IMR-90 (cell line): ENCODE measurements around the gene SLC23A3. TPM values are rescaled to one million over a fixed set of nuclear protein-coding genes. Genes with fewer than 3 reads are reported as not detected.

Experiments used
- ATAC-seq: fragments of 200-7000 bp; cut with Tn5 transposase; 2 replicates; pipeline ENCODE4 v1.9.1; 2020; ENCODE audit warnings: low read depth, mild to moderate bottlenecking, moderate library complexity
- BruUV-seq: library from RNA; stranded (reverse); fragments of 400-500 nt; replicated peaks from 2 replicates; lab custom pipeline; 2021; lab: Mats Ljungman, UMichigan
- CTCF ChIA-PET: fragments of 300-600 bp; formaldehyde crosslinking; extraction: SDS; loops from one replicate; lab custom pipeline; 2021; ENCODE audit warnings: antibody characterized with exemption; lab: Yijun Ruan, JAX
- POLR2A ChIA-PET: fragments of 300-600 bp; sonication (Branson Sonifier 250); formaldehyde crosslinking; loops from one replicate; lab custom pipeline; 2022; ENCODE audit warnings: antibody characterized with exemption; ENCODE audit not compliant: unreplicated experiment; lab: Charles Lee
- DNase-seq: peaks from one replicate; pipeline ENCODE4 v3.0.0; 2013
- H2AFZ ChIP-seq: replicated peaks from 2 replicates; pipeline ENCODE3; 2013; ENCODE audit warnings: low read length, mild to moderate bottlenecking; ENCODE audit not compliant: poor library complexity
- H2AK5ac ChIP-seq: 2 replicates; pipeline ENCODE4 v1.6.1; 2013; ENCODE audit warnings: low read depth, low read length, inconsistent platforms
- H2AK9ac ChIP-seq: replicated peaks from 2 replicates; pipeline ENCODE3; 2013; ENCODE audit warnings: mild to moderate bottlenecking, low read depth, low read length, moderate library complexity; ENCODE audit not compliant: poor library complexity
- H2BK120ac ChIP-seq: 2 replicates; pipeline ENCODE4 v1.6.1; 2013; ENCODE audit warnings: low read depth, low read length, inconsistent platforms
- H2BK15ac ChIP-seq: 3 replicates; pipeline ENCODE4 v1.6.1; 2013; ENCODE audit warnings: low read depth, low read length, inconsistent platforms
- H2BK20ac ChIP-seq: 2 replicates; pipeline ENCODE4 v1.6.1; 2013; ENCODE audit warnings: low read depth, mild to moderate bottlenecking, inconsistent platforms, low read length, moderate library complexity
- H2BK5ac ChIP-seq: 2 replicates; pipeline ENCODE4 v1.6.1; 2013; ENCODE audit warnings: mild to moderate bottlenecking, low read depth, low read length, inconsistent platforms; ENCODE audit not compliant: poor library complexity, severe bottlenecking
- H3K14ac ChIP-seq: replicated peaks from 2 replicates; pipeline ENCODE4 v1.6.1; 2013; ENCODE audit warnings: low read depth, low read length, inconsistent platforms
- H3K18ac ChIP-seq: 2 replicates; pipeline ENCODE4 v1.6.1; 2013; ENCODE audit warnings: low read depth, low read length, control low read depth
- H3K23ac ChIP-seq: 2 replicates; pipeline ENCODE4 v1.6.1; 2013; ENCODE audit warnings: low read depth, low read length, inconsistent platforms
- H3K27ac ChIP-seq: 2 replicates; pipeline ENCODE4 v1.5.1; 2013; ENCODE audit warnings: mild to moderate bottlenecking, control low read depth, low read length; ENCODE audit not compliant: insufficient read depth
- H3K27me3 ChIP-seq: 2 replicates; pipeline ENCODE4 v1.6.1; 2013; ENCODE audit warnings: low read length; ENCODE audit not compliant: control insufficient read depth, insufficient read depth
- H3K36me3 ChIP-seq: 2 replicates; pipeline ENCODE4 v1.6.1; 2013; ENCODE audit warnings: low read length, mixed read lengths; ENCODE audit not compliant: control insufficient read depth, insufficient read depth
- H3K4ac ChIP-seq: 2 replicates; pipeline ENCODE4 v1.6.1; 2013; ENCODE audit warnings: low read depth, low read length, inconsistent platforms
- H3K4me1 ChIP-seq: 2 replicates; pipeline ENCODE4 v1.6.1; 2013; ENCODE audit warnings: low read length, mixed read lengths; ENCODE audit not compliant: control insufficient read depth, insufficient read depth
- H3K4me2 ChIP-seq: 2 replicates; pipeline ENCODE4 v1.6.1; 2013; ENCODE audit warnings: low read depth, mild to moderate bottlenecking, control low read depth, low read length, moderate library complexity
- H3K4me3 ChIP-seq: 2 replicates; pipeline ENCODE4 v1.5.1; 2013; ENCODE audit warnings: low read depth, mild to moderate bottlenecking, control low read depth, low read length, moderate library complexity; ENCODE audit not compliant: insufficient read depth
- H3K56ac ChIP-seq: 2 replicates; pipeline ENCODE4 v1.6.1; 2013; ENCODE audit warnings: low read length, inconsistent platforms; ENCODE audit not compliant: insufficient read depth; ENCODE audit errors: extremely low read depth
- H3K79me1 ChIP-seq, 2 experiments: 2 replicates each; pipeline ENCODE4 v1.6.1; 2013; ENCODE audit warnings: low read length in 2 of 2, inconsistent platforms in 1 of 2, low read depth in 1 of 2
- H3K9ac ChIP-seq: 2 replicates; pipeline ENCODE4 v1.6.1; 2013; ENCODE audit warnings: low read depth, low read length, control low read depth
- H3K9me1 ChIP-seq: 2 replicates; pipeline ENCODE4 v1.6.1; 2013; ENCODE audit warnings: low read length, inconsistent platforms; ENCODE audit not compliant: insufficient read depth
- H3K9me3 ChIP-seq: 2 replicates; pipeline ENCODE4 v1.6.1; 2013; ENCODE audit warnings: low read length; ENCODE audit not compliant: control insufficient read depth, insufficient read depth
- H4K20me1 ChIP-seq: 2 replicates; pipeline ENCODE4 v1.6.1; 2013; ENCODE audit warnings: low read length, inconsistent platforms; ENCODE audit not compliant: insufficient read depth
- H4K5ac ChIP-seq: 2 replicates; pipeline ENCODE4 v1.6.1; 2013; ENCODE audit warnings: mild to moderate bottlenecking, low read depth, low read length, control low read depth
- H4K8ac ChIP-seq, 2 experiments: 2 replicates each; pipeline ENCODE4 v1.6.1; 2013; ENCODE audit warnings: low read depth in 2 of 2, low read length in 2 of 2, control low read depth in 1 of 2, inconsistent platforms in 1 of 2
- H4K91ac ChIP-seq: 2 replicates; pipeline ENCODE4 v1.6.1; 2013; ENCODE audit warnings: low read depth, low read length, inconsistent platforms; ENCODE audit not compliant: insufficient read depth
- BHLHE40 ChIP-seq: fragments of 150-350 bp; IDR thresholded peaks from 2 replicates; pipeline ENCODE4 v1.6.1; 2016; ENCODE audit warnings: mild to moderate bottlenecking, low read depth, low read length
- CEBPB ChIP-seq: IDR thresholded peaks from 2 replicates; pipeline ENCODE4 v1.6.1; 2012; ENCODE audit warnings: low read depth, low read length, improper control_type of control experiment
- CHD1 ChIP-seq: IDR thresholded peaks from 2 replicates; pipeline ENCODE4 v1.6.1; 2012; ENCODE audit warnings: low read depth, low read length, improper control_type of control experiment
- CTCF ChIP-seq: conservative IDR thresholded peaks from 2 replicates; pipeline ENCODE4 v1.5.1; 2012; ENCODE audit warnings: mild to moderate bottlenecking, low read depth, low read length, improper control_type of control experiment
- ELK1 ChIP-seq: fragments of 150-350 bp; IDR thresholded peaks from 2 replicates; pipeline ENCODE4 v1.6.1; 2016; ENCODE audit warnings: low read depth, mild to moderate bottlenecking, low read length, moderate library complexity, borderline replicate concordance
- FOS ChIP-seq: fragments of 150-350 bp; IDR thresholded peaks from 2 replicates; pipeline ENCODE4 v1.6.1; 2016; ENCODE audit warnings: low read depth, low read length
- MXI1 ChIP-seq: IDR thresholded peaks from 2 replicates; pipeline ENCODE4 v1.6.1; 2012; ENCODE audit warnings: low read depth, mild to moderate bottlenecking, low read length, moderate library complexity, borderline replicate concordance
- NFE2L2 ChIP-seq: fragments of 150-350 bp; IDR thresholded peaks from 2 replicates; pipeline ENCODE4 v1.6.1; 2016; ENCODE audit warnings: low read depth, mild to moderate bottlenecking, low read length
- POLR2A ChIP-seq: IDR thresholded peaks from 2 replicates; pipeline ENCODE4 v1.6.1; 2012; ENCODE audit warnings: mild to moderate bottlenecking, low read depth, low read length
- RAD21 ChIP-seq: IDR thresholded peaks from 2 replicates; pipeline ENCODE4 v1.6.1; 2012; ENCODE audit warnings: low read length, improper control_type of control experiment
- RCOR1 ChIP-seq: IDR thresholded peaks from 2 replicates; pipeline ENCODE4 v1.6.1; 2012; ENCODE audit warnings: mild to moderate bottlenecking, low read length, improper control_type of control experiment; ENCODE audit not compliant: insufficient replicate concordance
- RFX5 ChIP-seq: IDR thresholded peaks from 2 replicates; pipeline ENCODE4 v1.8.0; 2012; ENCODE audit warnings: low read depth, mild to moderate bottlenecking, low read length, moderate library complexity
- SMC3 ChIP-seq: fragments of 150-350 bp; IDR thresholded peaks from 2 replicates; pipeline ENCODE4 v1.6.1; 2016; ENCODE audit warnings: low read depth, mild to moderate bottlenecking, antibody characterized with exemption, low read length, moderate library complexity
- USF2 ChIP-seq: fragments of 150-350 bp; IDR thresholded peaks from 2 replicates; pipeline ENCODE4 v1.6.1; 2017; ENCODE audit warnings: mild to moderate bottlenecking, antibody characterized with exemption, low read length, low read depth
- WGBS, 2 experiments: methylation state at CpG; one replicate each; pipeline versions ENCODE4 v1.1.5 to v1.1.7; 2013; ENCODE audit warnings: missing lambda C conversion rate in 2 of 2; ENCODE audit not compliant: insufficient read length in 1 of 2; ENCODE audit errors: extremely low coverage in 2 of 2; 5-methylcytosine and 5-hydroxymethylcytosine counted together
- dilution Hi-C: fragments of 300-500 bp; cut with HindIII; formaldehyde crosslinking; loops from one replicate; pipeline ENCODE4 v1.14.3; 2018; ENCODE audit warnings: low sequenced_read_pairs; ENCODE audit not compliant: unreplicated experiment
- in situ Hi-C: fragments of 300-500 bp; cut with MboI; formaldehyde crosslinking; loops from 3 replicates; pipeline ENCODE4 v1.14.3; 2019; ENCODE audit warnings: low sequenced_read_pairs, inconsistent platforms, mixed read lengths
- intact Hi-C: fragments of 100-400 bp; cut with micrococcal nuclease; formaldehyde crosslinking; loops from 2 replicates; pipeline ENCODE4 v1.10.0; 2022
- polyA plus RNA-seq, 3 experiments: library from polyadenylated mRNA; depleted of rRNA; stranded (reverse); fragments of >200 nt; gene quantifications; 2 replicates each; pipeline ENCODE4 v1.2.3, GENCODE V29; 2012; ENCODE audit warnings: low replicate concordance in 1 of 3
- total RNA-seq: library from RNA; depleted of rRNA; stranded (reverse); fragments of >200 nt; gene quantifications from 2 replicates; pipeline ENCODE4 v1.2.3, GENCODE V29; 2012

SLC23A3 gene
- total and polyA plus RNA-seq, 2 of the 4 experiments (the other 2 are of a cell fraction) = 0.18 to 0.65 TPM

- in situ Hi-C loops = no loop called here
- no peak overlapping the region for H3K18ac ChIP-seq
- H3K4me3 ChIP-seq = no peak overlapping the region
- H3K9ac ChIP-seq = no peak overlapping the region
- H3K27ac ChIP-seq = no peak overlapping the region
- H4K91ac ChIP-seq = no peak overlapping the region
- 68% methylated on average over 3 of the region's 4 CpGs; no CpG with 5 or more reads in 1 of the 2 experiments for WGBS, 2 experiments
- H4K8ac ChIP-seq = no peak overlapping the region
- no peak overlapping the region for H3K23ac ChIP-seq
- no peaks in the 10 kb centered on the region for H3K27me3 ChIP-seq
- H4K5ac ChIP-seq = no peak overlapping the region
- H3K4me2 ChIP-seq = no peak overlapping the region; the same call in 1 of the 2 replicates
- H2AK9ac ChIP-seq = no peak overlapping the region
- H2BK5ac ChIP-seq = peak overlapping the region; percentile 4
- intact Hi-C loops = loop anchor here (2.0 kb wide), 1 partner anchor 30 kb away; no protein-coding TSS in a partner anchor
- POLR2A ChIA-PET = no interaction called here
- no peak overlapping the region for H2BK20ac ChIP-seq
- no peak overlapping the region for H2AFZ ChIP-seq
- no peaks in the 10 kb centered on the region; a peak in 1 of 4 replicates for H3K79me1 ChIP-seq
- dilution Hi-C loops = no loop called here
- no TSS peak for BruUV-seq
- H2BK15ac ChIP-seq = peak overlapping the region; percentile 7; the same call in 1 of the 3 replicates
- peaks cover 9% of the 10 kb centered on the region for H3K9me1 ChIP-seq
- no peak overlapping the region for H3K56ac ChIP-seq
- no peaks in the 10 kb centered on the region; the same call in 1 of the 2 replicates for H4K20me1 ChIP-seq
- no peak overlapping the region for H2BK120ac ChIP-seq
- CTCF ChIA-PET = interaction anchor here (0.5 to 1.1 kb wide), 2 partner anchors 30 to 184 kb away, joined by 4 to 8 read pairs; no protein-coding TSS in a partner anchor
- peak overlapping the region; percentile 41; the same call in 1 of the 2 replicates for H2AK5ac ChIP-seq
- H3K36me3 ChIP-seq = no peaks in the 10 kb centered on the region
- H3K4ac ChIP-seq = peak overlapping the region; percentile 2; the same call in 1 of the 2 replicates
- peaks cover 12% of the 10 kb centered on the region for H3K4me1 ChIP-seq
- DNase-seq (peak; percentile 64), ATAC-seq (peak; percentile 24)
- no peak overlapping the region for H3K14ac ChIP-seq
- no peaks in the 10 kb centered on the region for H3K9me3 ChIP-seq
- TF ChIP-seq RCOR1 = no peak
- TF ChIP-seq POLR2A = no peak
- TF ChIP-seq FOS = no peak
- TF ChIP-seq RAD21 = no peak
- no peak for TF ChIP-seq NFE2L2
- no peak for TF ChIP-seq BHLHE40
- TF ChIP-seq CTCF = no peak
- no peak for TF ChIP-seq ELK1
- no peak for TF ChIP-seq CHD1
- no peak for TF ChIP-seq MXI1
- TF ChIP-seq RFX5 = no peak
- TF ChIP-seq USF2 = no peak
- no peak for TF ChIP-seq SMC3
- TF ChIP-seq CEBPB = no peak
These were observed 45.3 kb downstream of the SLC23A3 start for GRCh38 chr2:219124381-219125110.
